ENCODE results near the gene TJAP1. TPM values are rescaled to one million over a fixed set of nuclear protein-coding genes. Genes with fewer than 3 reads are reported as not detected.
"Not testable (repeated sequence)": the region's sequence is repeated elsewhere in the genome, so short reads cannot be mapped to it uniquely, and the experiment has no call there.

The TJAP1 gene
- total and polyA plus RNA-seq, 3 donors from 2014 or later: 35.4 to 59.1 (median 55.9) TPM

GRCh38 chr6:43460032-43460431, 17.3 kb upstream of the TJAP1 start:
- Histone ChIP-seq H3K27ac (no peak overlapping the region), H3K4me3 (no peak overlapping the region), H3K36me3 (ENCODE audit: low read depth, missing control alignments) (no peaks in the 10 kb centered on the region), H3K27me3 (no peaks in the 10 kb centered on the region), H3K9me3 (no peaks in the 10 kb centered on the region), H3K4me1 (no peaks in the 10 kb centered on the region)
- DNase-seq: no peak
- intact Hi-C loops (cut with DNase I; ENCODE audit: low total_unique reads): no loop called here
- TF ChIP-seq POLR2A (IDR thresholded peaks at IDR 0.05): no peak
- no peak for TF ChIP-seq CTCF (IDR thresholded peaks at IDR 0.05)
- WGBS, 2 donors: 77 to 83% methylated on average over 4 of the region's 4 CpGs

GRCh38 chr6:43461936-43462335, 15.4 kb upstream of the TJAP1 start:
- DNase-seq: no peak
- intact Hi-C loops (cut with DNase I; ENCODE audit: low total_unique reads): no loop called here
- H3K27ac ChIP-seq: no peak overlapping the region
- no peaks in the 10 kb centered on the region for H3K27me3 ChIP-seq
- H3K4me1 ChIP-seq: no peaks in the 10 kb centered on the region
- no peaks in the 10 kb centered on the region for H3K9me3 ChIP-seq
- no peak overlapping the region for H3K4me3 ChIP-seq
- TF ChIP-seq POLR2A (IDR thresholded peaks at IDR 0.05): no peak
- no peak for TF ChIP-seq CTCF (IDR thresholded peaks at IDR 0.05)
- no peaks in the 10 kb centered on the region for H3K36me3 ChIP-seq (ENCODE audit: low read depth, missing control alignments)
- 47 to 73% methylated on average over 5 of the region's 5 CpGs for WGBS, 2 donors

- no peak for DNase-seq
- 89 to 91% methylated on average over 8 of the region's 8 CpGs for WGBS, 2 donors
- H3K9me3 ChIP-seq: no peaks in the 10 kb centered on the region
- H3K36me3 ChIP-seq (ENCODE audit: low read depth, missing control alignments): no peaks in the 10 kb centered on the region
- TF ChIP-seq POLR2A (IDR thresholded peaks at IDR 0.05) (no peak), CTCF (IDR thresholded peaks at IDR 0.05) (no peak)
- no peaks in the 10 kb centered on the region for H3K27me3 ChIP-seq
- H3K27ac ChIP-seq: no peak overlapping the region
- no peak overlapping the region for H3K4me3 ChIP-seq
- intact Hi-C loops (cut with DNase I; ENCODE audit: low total_unique reads): no loop called here
- no peaks in the 10 kb centered on the region for H3K4me1 ChIP-seq
Observed at GRCh38 chr6:43464337-43464736, 13.0 kb upstream of the TJAP1 start.

GRCh38 chr6:43465948-43466347, 11.4 kb upstream of the TJAP1 start:
- no peaks in the 10 kb centered on the region for H3K27me3 ChIP-seq
- H3K9me3 ChIP-seq: no peaks in the 10 kb centered on the region
- WGBS, 2 donors: 70 to 78% methylated on average over 2 of the region's 2 CpGs
- intact Hi-C loops (cut with DNase I; ENCODE audit: low total_unique reads): no loop called here
- DNase-seq: no peak
- no peaks in the 10 kb centered on the region for H3K4me1 ChIP-seq
- no peaks in the 10 kb centered on the region for H3K36me3 ChIP-seq (ENCODE audit: low read depth, missing control alignments)
- H3K4me3 ChIP-seq: no peak overlapping the region
- no peak overlapping the region for H3K27ac ChIP-seq
- TF ChIP-seq POLR2A (IDR thresholded peaks at IDR 0.05) (no peak), CTCF (IDR thresholded peaks at IDR 0.05) (no peak)

GRCh38 chr6:43467265-43467664, 10.1 kb upstream of the TJAP1 start:
- H3K4me3 ChIP-seq; DNase-seq; intact Hi-C loops (cut with DNase I; ENCODE audit: low total_unique reads); H3K9me3 ChIP-seq; H3K36me3 ChIP-seq (ENCODE audit: low read depth, missing control alignments); H3K4me1 ChIP-seq; H3K27ac ChIP-seq; H3K27me3 ChIP-seq: not testable (repeated sequence)
- WGBS, 2 donors: 66 to 67% methylated on average over 5 of the region's 5 CpGs

All from testis (tissue), 3 donors.